KBM-7 (cell line): ENCODE data around the gene TLE1.
"Not testable (repeated sequence)": the region's sequence is repeated elsewhere in the genome, so short reads cannot be mapped to it uniquely, and the experiment has no call there.

ENCODE experiments used
- DNase-seq: peaks from one replicate; pipeline ENCODE4 v3.0.0-alpha.2; 2015
- in situ Hi-C: fragments of 300-500 bp; cut with MboI; formaldehyde crosslinking; loops from 2 replicates; pipeline ENCODE4 v1.14.3; 2020; ENCODE audit warnings: low sequenced_read_pairs, low pct_unique_long_range_greater_than_20kb, mixed read lengths

The TLE1 gene

GRCh38 chr9:81661339-81661738, 28.0 kb downstream of the TLE1 start:
- no peak for DNase-seq
- in situ Hi-C loops, result no loop called here

- DNase-seq, result no peak
- in situ Hi-C loops, result no loop called here
Observed at GRCh38 chr9:81656871-81657337, 32.4 kb downstream of the TLE1 start.

- in situ Hi-C loops, result no loop called here
- no peak for DNase-seq
Observed at GRCh38 chr9:81656004-81656403, 33.3 kb downstream of the TLE1 start.

- no peak for DNase-seq
- in situ Hi-C loops, result no loop called here
Observed at GRCh38 chr9:81653240-81653639, 36.1 kb downstream of the TLE1 start.

- in situ Hi-C loops, result no loop called here
Observed at GRCh38 chr9:81652058-81652687, 37.2 kb downstream of the TLE1 start.

GRCh38 chr9:81650586-81651515, 38.5 kb downstream of the TLE1 start:
- DNase-seq, result no peak
- in situ Hi-C loops, result no loop called here

More at GRCh38 chr9:81652058-81652687, 37.2 kb downstream of the TLE1 start:
- DNase-seq, result no peak

GRCh38 chr9:81649475-81650240, 39.7 kb downstream of the TLE1 start:
- in situ Hi-C loops, result no loop called here
- DNase-seq, result no peak

- in situ Hi-C loops, result no loop called here
- DNase-seq, result no peak
Observed at GRCh38 chr9:81648891-81649290, 40.5 kb downstream of the TLE1 start.

- in situ Hi-C loops, result no loop called here
- DNase-seq, result no peak
Observed at GRCh38 chr9:81646337-81646736, 43.0 kb downstream of the TLE1 start.

GRCh38 chr9:81644513-81644912, 44.8 kb downstream of the TLE1 start:
- in situ Hi-C loops, DNase-seq: not testable (repeated sequence)

GRCh38 chr9:81637276-81637675, 52.1 kb downstream of the TLE1 start:
- DNase-seq, result no peak
- in situ Hi-C loops, result no loop called here

GRCh38 chr9:81636255-81636599, 53.1 kb downstream of the TLE1 start:
- in situ Hi-C loops, result no loop called here
- no peak for DNase-seq

GRCh38 chr9:81635521-81636254, 53.7 kb downstream of the TLE1 start:
- no peak for DNase-seq
- in situ Hi-C loops, result no loop called here

GRCh38 chr9:81634915-81635516, 54.3 kb downstream of the TLE1 start:
- in situ Hi-C loops, result no loop called here
- DNase-seq, result no peak

- in situ Hi-C loops, result no loop called here
- DNase-seq, result no peak
Observed at GRCh38 chr9:81633952-81634854, 55.1 kb downstream of the TLE1 start.

GRCh38 chr9:81632599-81632998, 56.7 kb downstream of the TLE1 start:
- in situ Hi-C loops, result no loop called here
- DNase-seq, result no peak

GRCh38 chr9:81631218-81631745, 58.1 kb downstream of the TLE1 start:
- DNase-seq, result no peak
- in situ Hi-C loops, result no loop called here

- DNase-seq, result no peak
- in situ Hi-C loops, result no loop called here
Observed at GRCh38 chr9:81629440-81629839, 59.9 kb downstream of the TLE1 start.
